DND-41 (cell line): ENCODE results near the gene GABRP.

Experiments
- ATAC-seq: fragments of 200-7000 bp; cut with Tn5 transposase; 3 replicates; pipeline ENCODE4 v1.9.1; 2021; ENCODE audit warnings: low read depth; ENCODE audit not compliant: insufficient read depth
- DNase-seq: peaks from one replicate; pipeline ENCODE4 v3.0.0-alpha.2; 2020
- H2AFZ ChIP-seq: 2 replicates; pipeline ENCODE4 v1.6.0; 2012; ENCODE audit warnings: low read depth, low read length
- H3K27ac ChIP-seq: 2 replicates; pipeline ENCODE4 v1.5.1; 2012; ENCODE audit warnings: low read length, inconsistent platforms
- H3K27me3 ChIP-seq: fragments of 200-600 bp; sonication (generic); 2 replicates; pipeline ENCODE4 v1.6.0; 2012; ENCODE audit warnings: low read length, mild to moderate bottlenecking, inconsistent platforms; ENCODE audit not compliant: insufficient read depth, poor library complexity
- H3K36me3 ChIP-seq: 2 replicates; pipeline ENCODE4 v1.5.1; 2012; ENCODE audit warnings: low read length, inconsistent platforms; ENCODE audit not compliant: insufficient read depth
- H3K4me1 ChIP-seq: 2 replicates; pipeline ENCODE4 v1.5.1; 2012; ENCODE audit warnings: mild to moderate bottlenecking, low read length; ENCODE audit not compliant: insufficient read depth
- H3K4me2 ChIP-seq: 2 replicates; pipeline ENCODE4 v1.6.0; 2012; ENCODE audit warnings: mild to moderate bottlenecking, moderate library complexity, low read length, inconsistent platforms; ENCODE audit not compliant: insufficient read depth
- H3K4me3 ChIP-seq, 2 experiments: fragments of 200-600 bp in 1 of 2; shearing (Covaris generic) in 1 of 2; 2 replicates each; pipeline ENCODE4 v1.5.1; 2012 to 2016; ENCODE audit warnings: inconsistent platforms in 2 of 2, low read length in 2 of 2, mild to moderate bottlenecking in 2 of 2, low read depth in 1 of 2, moderate library complexity in 1 of 2
- H3K79me2 ChIP-seq: 2 replicates; pipeline ENCODE4 v1.6.0; 2012; ENCODE audit warnings: low read length, inconsistent platforms; ENCODE audit not compliant: insufficient read depth
- H3K9ac ChIP-seq: 2 replicates; pipeline ENCODE4 v1.6.0; 2012; ENCODE audit warnings: low read depth, mild to moderate bottlenecking, inconsistent platforms, low read length, moderate library complexity
- H3K9me3 ChIP-seq: 2 replicates; pipeline ENCODE4 v1.5.1; 2012; ENCODE audit warnings: low read length, moderate library complexity, mild to moderate bottlenecking, inconsistent platforms; ENCODE audit not compliant: insufficient read depth, severe bottlenecking
- H4K20me1 ChIP-seq: 2 replicates; pipeline ENCODE4 v1.6.0; 2012; ENCODE audit warnings: low read length; ENCODE audit not compliant: insufficient read depth
- EZH2 ChIP-seq: IDR thresholded peaks from 3 replicates; pipeline ENCODE4 v1.6.1; 2012; ENCODE audit warnings: borderline replicate concordance, low read depth, mild to moderate bottlenecking, moderate library complexity, low read length, inconsistent platforms; ENCODE audit not compliant: severe bottlenecking
- TF ChIP-seq, protein P1 (sequence below): IDR thresholded peaks from 2 replicates; pipeline ENCODE4 v1.5.1; 2012; ENCODE audit warnings: borderline replicate concordance, low read length, moderate library complexity, mild to moderate bottlenecking; ENCODE audit not compliant: poor library complexity, severe bottlenecking; ENCODE audit errors: extremely low read depth

The GABRP gene

DNA sequence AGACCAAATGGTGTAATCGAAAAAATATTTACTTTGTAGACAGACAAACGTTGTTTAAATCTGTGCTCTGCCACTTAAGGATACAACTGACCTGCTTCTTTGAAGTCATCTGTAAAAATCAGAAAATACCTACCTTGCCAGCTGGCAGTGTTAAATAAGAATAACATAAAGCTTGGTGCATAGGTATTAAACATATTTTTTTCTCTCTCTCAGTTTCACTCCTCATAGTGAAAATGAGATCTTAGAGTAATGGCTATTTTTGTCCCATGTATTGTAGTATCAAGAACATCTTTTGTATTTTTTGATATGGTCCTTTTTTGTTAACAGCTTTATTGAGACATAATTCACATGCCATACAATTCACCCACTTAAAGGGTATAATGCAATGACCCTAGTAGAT lies 60.3 kb downstream of the GABRP start:
- TF ChIP-seq, protein P1, sequence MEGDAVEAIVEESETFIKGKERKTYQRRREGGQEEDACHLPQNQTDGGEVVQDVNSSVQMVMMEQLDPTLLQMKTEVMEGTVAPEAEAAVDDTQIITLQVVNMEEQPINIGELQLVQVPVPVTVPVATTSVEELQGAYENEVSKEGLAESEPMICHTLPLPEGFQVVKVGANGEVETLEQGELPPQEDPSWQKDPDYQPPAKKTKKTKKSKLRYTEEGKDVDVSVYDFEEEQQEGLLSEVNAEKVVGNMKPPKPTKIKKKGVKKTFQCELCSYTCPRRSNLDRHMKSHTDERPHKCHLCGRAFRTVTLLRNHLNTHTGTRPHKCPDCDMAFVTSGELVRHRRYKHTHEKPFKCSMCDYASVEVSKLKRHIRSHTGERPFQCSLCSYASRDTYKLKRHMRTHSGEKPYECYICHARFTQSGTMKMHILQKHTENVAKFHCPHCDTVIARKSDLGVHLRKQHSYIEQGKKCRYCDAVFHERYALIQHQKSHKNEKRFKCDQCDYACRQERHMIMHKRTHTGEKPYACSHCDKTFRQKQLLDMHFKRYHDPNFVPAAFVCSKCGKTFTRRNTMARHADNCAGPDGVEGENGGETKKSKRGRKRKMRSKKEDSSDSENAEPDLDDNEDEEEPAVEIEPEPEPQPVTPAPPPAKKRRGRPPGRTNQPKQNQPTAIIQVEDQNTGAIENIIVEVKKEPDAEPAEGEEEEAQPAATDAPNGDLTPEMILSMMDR = no peak
- TF ChIP-seq EZH2 = no peak

DNA sequence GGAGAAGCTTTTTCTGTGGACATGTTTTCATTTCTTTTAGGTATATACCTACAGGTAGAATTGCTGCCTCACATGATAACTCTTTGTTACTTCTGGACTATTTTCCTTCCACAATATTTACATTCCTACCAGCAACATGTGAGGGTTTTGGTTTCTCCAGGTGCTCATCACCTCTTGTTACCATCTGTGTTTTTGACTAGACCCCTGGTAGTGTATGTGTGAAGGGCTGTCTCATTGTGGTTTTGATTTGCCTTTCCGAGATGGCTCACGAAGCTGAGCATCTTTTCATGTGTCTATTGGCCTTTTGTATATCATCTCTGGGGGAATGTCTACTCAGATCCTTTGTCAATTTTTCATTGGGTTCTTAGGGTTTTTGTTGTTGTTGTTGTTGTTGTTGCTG lies 61.1 kb downstream of the GABRP start:
- no peak for ATAC-seq
- Histone ChIP-seq H4K20me1 (no peaks in the 10 kb centered on the region), H3K27ac (no peak overlapping the region), H3K9ac (no peak overlapping the region), H3K27me3 (no peaks in the 10 kb centered on the region), H2AFZ (no peak overlapping the region), H3K4me3 (no peak overlapping the region), H3K4me1 (no peaks in the 10 kb centered on the region), H3K36me3 (no peaks in the 10 kb centered on the region), H3K79me2 (no peaks in the 10 kb centered on the region), H3K4me2 (no peak overlapping the region), H3K9me3 (no peaks in the 10 kb centered on the region)
- no peak for DNase-seq
- TF ChIP-seq EZH2 = no peak
- TF ChIP-seq, protein P1 = no peak

More for the DNA sequence above, 60.3 kb downstream of the GABRP start:
- Histone ChIP-seq H3K9ac (no peak overlapping the region), H3K36me3 (no peaks in the 10 kb centered on the region), H3K79me2 (no peaks in the 10 kb centered on the region), H3K4me3 (no peak overlapping the region), H3K27ac (no peak overlapping the region), H3K27me3 (no peaks in the 10 kb centered on the region), H3K9me3 (no peaks in the 10 kb centered on the region), H3K4me2 (no peak overlapping the region), H2AFZ (no peak overlapping the region), H4K20me1 (no peaks in the 10 kb centered on the region), H3K4me1 (no peaks in the 10 kb centered on the region)
- ATAC-seq (no peak), DNase-seq (no peak)

- H3K4me1 ChIP-seq = no peaks in the 10 kb centered on the region
- no peaks in the 10 kb centered on the region for H3K79me2 ChIP-seq
- no peak overlapping the region for H3K4me3 ChIP-seq
- DNase-seq (no peak), ATAC-seq (no peak)
- H4K20me1 ChIP-seq = no peaks in the 10 kb centered on the region
- TF ChIP-seq, protein P1 = no peak
- TF ChIP-seq EZH2 = no peak
- H2AFZ ChIP-seq = no peak overlapping the region
- H3K27ac ChIP-seq = no peak overlapping the region
- no peak overlapping the region for H3K4me2 ChIP-seq
- H3K9me3 ChIP-seq = no peaks in the 10 kb centered on the region
- no peaks in the 10 kb centered on the region for H3K36me3 ChIP-seq
- no peak overlapping the region for H3K9ac ChIP-seq
- no peaks in the 10 kb centered on the region for H3K27me3 ChIP-seq
Observed at GRCh38 chr5:170846416-170846815, 62.9 kb downstream of the GABRP start.

DNA sequence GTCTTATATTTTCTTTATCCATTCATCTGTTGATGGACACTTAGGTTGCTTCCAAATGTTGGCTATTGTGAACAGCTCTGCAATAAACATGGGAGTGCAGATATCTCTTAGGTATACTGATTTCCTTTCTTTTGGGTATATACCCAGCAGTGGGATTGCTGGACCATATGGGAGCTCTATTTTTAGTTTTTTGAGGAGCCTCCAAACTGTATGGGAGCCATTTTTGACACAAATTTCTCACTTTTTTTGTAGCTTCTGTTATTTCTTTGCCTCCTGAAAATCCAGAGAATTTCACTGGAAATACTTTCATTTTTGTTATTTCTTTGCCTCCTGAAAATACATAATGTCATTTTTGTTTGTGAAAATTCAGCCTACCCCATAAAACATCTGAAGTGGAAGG lies 63.3 kb downstream of the GABRP start:
- no peaks in the 10 kb centered on the region for H4K20me1 ChIP-seq
- no peaks in the 10 kb centered on the region for H3K9me3 ChIP-seq
- DNase-seq = no peak
- no peaks in the 10 kb centered on the region for H3K27me3 ChIP-seq
- no peaks in the 10 kb centered on the region for H3K36me3 ChIP-seq
- no peak overlapping the region for H3K27ac ChIP-seq
- H3K79me2 ChIP-seq = no peaks in the 10 kb centered on the region
- ATAC-seq = no peak
- H3K4me3 ChIP-seq = no peak overlapping the region
- TF ChIP-seq, protein P1 = no peak
- no peak for TF ChIP-seq EZH2
- H3K4me1 ChIP-seq = no peaks in the 10 kb centered on the region
- no peak overlapping the region for H3K9ac ChIP-seq
- H3K4me2 ChIP-seq = no peak overlapping the region
- no peak overlapping the region for H2AFZ ChIP-seq
